Astrocyte of the cerebellum (primary cell): Measurements from ENCODE around the gene EIF2AK3.
"Not testable (repeated sequence)": the region's sequence is repeated elsewhere in the genome, so short reads cannot be mapped to it uniquely, and the experiment has no call there.

ENCODE experiments used
- DNase-seq: peaks from one replicate; pipeline ENCODE4 v3.0.0-alpha.2; 2011; ENCODE audit warnings: low read depth
- H3K4me3 ChIP-seq: 2 replicates; pipeline ENCODE4 v1.5.1; 2011; ENCODE audit warnings: mild to moderate bottlenecking, low read depth, low read length, moderate library complexity
- CTCF ChIP-seq: IDR thresholded peaks from 2 replicates; pipeline ENCODE4 v1.5.1; 2012; ENCODE audit warnings: low read length, low read depth, moderate library complexity, mild to moderate bottlenecking; ENCODE audit errors: missing control alignments
- in situ Hi-C: cut with HindIII; loops from 2 replicates; pipeline ENCODE4 v1.10.0; 2017; ENCODE audit warnings: low sequenced_read_pairs

EIF2AK3 gene

GRCh38 chr2:88561646-88562388 is 65.4 kb downstream of the EIF2AK3 start:
- TF ChIP-seq CTCF, result no peak
- in situ Hi-C loops, result no loop called here
- no peak for DNase-seq
- no peak overlapping the region for H3K4me3 ChIP-seq

- no peak for DNase-seq
- TF ChIP-seq CTCF, result no peak
- in situ Hi-C loops, result no loop called here
- no peak overlapping the region for H3K4me3 ChIP-seq
Observed at GRCh38 chr2:88560619-88561307, 66.5 kb downstream of the EIF2AK3 start.

DNA sequence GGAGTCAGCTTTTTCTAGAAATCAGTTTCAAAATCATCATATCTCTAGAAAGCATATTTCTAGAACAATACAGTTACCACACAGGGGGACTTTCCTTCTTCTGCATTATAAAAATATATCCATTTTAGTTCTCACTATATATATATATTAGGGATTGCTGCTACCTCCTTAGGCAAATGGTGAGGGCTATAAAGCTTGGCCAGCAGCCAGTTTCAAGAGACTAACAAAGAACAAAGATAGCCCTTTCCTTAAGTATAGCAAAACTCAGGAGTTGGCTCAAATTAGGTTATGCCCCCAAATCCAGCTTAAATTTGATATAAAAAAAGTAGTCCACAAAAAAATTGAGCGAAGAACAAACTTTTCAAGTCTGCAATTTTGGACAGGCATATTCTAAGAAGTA is 70.0 kb downstream of the EIF2AK3 start:
- no peak for DNase-seq
- no peak overlapping the region for H3K4me3 ChIP-seq
- in situ Hi-C loops, result no loop called here
- TF ChIP-seq CTCF, result no peak

- H3K4me3 ChIP-seq, result no peak overlapping the region
- no peak for TF ChIP-seq CTCF
- no peak for DNase-seq
- in situ Hi-C loops, result no loop called here
Observed at GRCh38 chr2:88556026-88556425, 71.2 kb downstream of the EIF2AK3 start.

GRCh38 chr2:88554189-88554588 is 73.1 kb downstream of the EIF2AK3 start:
- no peak for DNase-seq
- in situ Hi-C loops, result no loop called here
- no peak overlapping the region for H3K4me3 ChIP-seq
- no peak for TF ChIP-seq CTCF

DNA sequence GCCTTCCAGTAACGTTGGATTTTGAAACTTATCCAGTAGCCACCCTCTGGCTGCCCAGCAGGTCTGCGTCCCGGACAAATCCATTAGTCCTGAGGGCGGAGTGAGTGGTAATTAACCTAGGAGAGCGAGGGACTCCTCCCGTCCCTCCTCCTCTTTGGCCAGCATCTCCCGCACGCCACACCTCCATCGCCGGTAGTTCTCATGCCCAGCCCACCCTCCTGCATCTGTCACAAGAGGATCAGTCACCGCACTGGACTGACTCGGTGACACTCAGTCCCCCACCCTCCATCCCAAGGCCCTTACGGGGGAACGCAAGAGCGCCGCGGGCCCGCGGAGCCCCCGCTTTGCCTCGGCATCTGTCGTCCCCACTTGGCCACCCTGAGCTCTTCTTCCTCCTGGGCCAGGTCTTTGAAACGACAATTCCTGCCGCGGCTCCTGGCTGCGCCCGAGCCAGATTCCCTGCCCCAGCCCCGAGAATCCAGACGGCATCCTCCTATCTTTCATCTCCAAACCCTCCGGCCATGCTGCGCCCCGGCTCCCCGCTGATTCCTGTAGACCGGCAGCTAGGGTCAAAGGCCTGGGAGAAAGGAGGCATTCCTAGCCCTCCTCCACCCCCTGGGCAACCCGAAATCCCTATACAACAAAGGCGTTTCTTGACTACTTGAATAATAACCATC is 77.5 kb downstream of the EIF2AK3 start:
- TF ChIP-seq CTCF, result no peak
- in situ Hi-C loops, result no loop called here
- DNase-seq, result no peak
- peak overlapping the region; percentile 36 for H3K4me3 ChIP-seq

DNA sequence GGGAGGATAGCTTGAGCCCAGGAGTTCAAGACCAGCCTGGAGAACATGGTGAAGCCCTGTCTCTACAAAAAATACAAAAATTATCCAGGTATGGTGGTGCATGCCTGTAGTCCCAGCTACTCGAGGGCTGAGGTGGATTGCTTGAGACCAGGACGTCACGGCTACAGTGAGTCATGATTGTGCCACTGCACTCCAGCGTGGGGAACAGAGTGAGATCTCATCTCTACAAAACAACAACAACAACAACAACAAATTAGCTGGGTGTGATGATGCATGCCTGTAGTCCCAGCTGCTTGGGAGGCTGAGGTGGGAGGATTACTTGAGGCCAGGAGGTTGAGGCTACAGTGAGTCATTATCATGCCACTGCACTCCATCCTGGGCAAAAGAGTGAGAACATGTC is 81.0 kb downstream of the EIF2AK3 start:
- H3K4me3 ChIP-seq, DNase-seq, in situ Hi-C loops: not testable (repeated sequence)
